GM12891 (cell line): ENCODE measurements around the gene BRMS1.

Experiments
- DNase-seq: peaks from one replicate; pipeline ENCODE4 v3.0.0; 2011; ENCODE audit warnings: low spot score; ENCODE audit not compliant: insufficient read length
- FAIRE-seq: peaks from 2 replicates; lab custom pipeline; 2011; peaks lifted over from hg19 to GRCh38; lab: Jason Lieb, UNC
- PAX5 ChIP-seq: IDR thresholded peaks from 2 replicates; pipeline ENCODE4 v1.6.1; 2011; ENCODE audit warnings: low read length, moderate library complexity, mild to moderate bottlenecking; ENCODE audit not compliant: insufficient read depth, severe bottlenecking
- POLR2A ChIP-seq: IDR thresholded peaks from 2 replicates; pipeline ENCODE4 v1.6.1; 2011; ENCODE audit warnings: low read depth, low read length, control low read depth
- POLR2AphosphoS5 ChIP-seq: IDR thresholded peaks from 2 replicates; pipeline ENCODE4 v1.6.1; 2011; ENCODE audit warnings: low read depth, low read length, control low read depth
- POU2F2 ChIP-seq: IDR thresholded peaks from 2 replicates; pipeline ENCODE4 v1.6.1; 2011; ENCODE audit warnings: low read depth, mild to moderate bottlenecking, control low read depth, low read length, moderate library complexity
- SPI1 ChIP-seq: IDR thresholded peaks from 2 replicates; pipeline ENCODE4 v1.6.1; 2011; ENCODE audit warnings: low read depth, low read length, control low read depth
- TAF1 ChIP-seq: IDR thresholded peaks from 2 replicates; pipeline ENCODE4 v1.6.1; 2011; ENCODE audit warnings: low read depth, low read length, control low read depth

Gene BRMS1

GRCh38 chr11:66309475-66309874, 35.4 kb downstream of the BRMS1 start:
- no peak for FAIRE-seq
- TF ChIP-seq PAX5 (no peak), TAF1 (no peak), POU2F2 (no peak), SPI1 (no peak), POLR2A (no peak), POLR2AphosphoS5 (no peak)

GRCh38 chr11:66302656-66303055, 42.2 kb downstream of the BRMS1 start:
- TF ChIP-seq TAF1 = no peak
- TF ChIP-seq PAX5 = no peak
- no peak for TF ChIP-seq POLR2AphosphoS5
- TF ChIP-seq SPI1 = no peak
- no peak for TF ChIP-seq POLR2A
- TF ChIP-seq POU2F2 = no peak
- FAIRE-seq = no peak
- no peak for DNase-seq

More at GRCh38 chr11:66309475-66309874, 35.4 kb downstream of the BRMS1 start:
- DNase-seq = no peak

GRCh38 chr11:66299186-66299585, 45.7 kb downstream of the BRMS1 start:
- DNase-seq (no peak), FAIRE-seq (no peak)
- TF ChIP-seq POLR2AphosphoS5 (no peak), POU2F2 (no peak), TAF1 (no peak), PAX5 (no peak), SPI1 (no peak), POLR2A (no peak)

GRCh38 chr11:66297610-66298009, 47.3 kb downstream of the BRMS1 start:
- FAIRE-seq = no peak
- TF ChIP-seq POU2F2 (no peak), SPI1 (no peak), POLR2A (no peak), PAX5 (no peak), TAF1 (no peak), POLR2AphosphoS5 (no peak)
- DNase-seq = no peak

- TF ChIP-seq SPI1 = no peak
- no peak for TF ChIP-seq POU2F2
- no peak for TF ChIP-seq TAF1
- TF ChIP-seq POLR2A = no peak
- no peak for TF ChIP-seq POLR2AphosphoS5
- no peak for TF ChIP-seq PAX5
- no peak for FAIRE-seq
- no peak for DNase-seq
Measured at GRCh38 chr11:66294626-66295620, 50.0 kb downstream of the BRMS1 start.

- no peak for TF ChIP-seq PAX5
- TF ChIP-seq POLR2A = no peak
- TF ChIP-seq TAF1 = no peak
- no peak for TF ChIP-seq POU2F2
- TF ChIP-seq POLR2AphosphoS5 = no peak
- TF ChIP-seq SPI1 = no peak
- FAIRE-seq = no peak
- DNase-seq = no peak
Measured at GRCh38 chr11:66293777-66294625, 50.9 kb downstream of the BRMS1 start.

- DNase-seq (no peak), FAIRE-seq (no peak)
Measured at GRCh38 chr11:66293352-66293751, 51.6 kb downstream of the BRMS1 start.

GRCh38 chr11:66292543-66293332, 52.2 kb downstream of the BRMS1 start:
- DNase-seq (no peak), FAIRE-seq (no peak)
- TF ChIP-seq SPI1 = no peak
- TF ChIP-seq PAX5 = no peak
- no peak for TF ChIP-seq POLR2AphosphoS5
- TF ChIP-seq POU2F2 = no peak
- TF ChIP-seq TAF1 = no peak
- no peak for TF ChIP-seq POLR2A

More at GRCh38 chr11:66293352-66293751, 51.6 kb downstream of the BRMS1 start:
- TF ChIP-seq SPI1 (no peak), POLR2A (no peak), POLR2AphosphoS5 (no peak), POU2F2 (no peak), PAX5 (no peak), TAF1 (no peak)
